Keratinocyte (primary cell): ENCODE results near the gene EBF3. TPM values are rescaled to one million over a fixed set of nuclear protein-coding genes. Genes with fewer than 3 reads are reported as not detected.

Experiments
- DNase-seq: peaks from one replicate; pipeline ENCODE4 v3.0.0-alpha.2; 2011; ENCODE audit warnings: low read depth, missing footprints, low spot score
- FAIRE-seq: peaks from 2 replicates; lab custom pipeline; 2011; peaks lifted over from hg19 to GRCh38; lab: Jason Lieb, UNC
- H2AFZ ChIP-seq: 2 replicates; pipeline ENCODE4 v1.6.0; 2012; ENCODE audit warnings: low read length, control low read depth, inconsistent platforms; ENCODE audit not compliant: control insufficient read depth
- H3K27ac ChIP-seq: 2 replicates; pipeline ENCODE4 v1.5.1; 2011; ENCODE audit warnings: low read length; ENCODE audit not compliant: control insufficient read depth, insufficient read depth
- H3K27me3 ChIP-seq: 3 replicates; pipeline ENCODE4 v1.6.0; 2011; ENCODE audit warnings: low read length; ENCODE audit not compliant: control insufficient read depth, insufficient read depth; ENCODE audit errors: extremely low read depth
- H3K36me3 ChIP-seq, 2 experiments: 2 replicates in 1 of 2; 3 replicates in 1 of 2; pipeline ENCODE4 v1.5.1; 2011; ENCODE audit warnings: low read length in 2 of 2, mild to moderate bottlenecking in 1 of 2; ENCODE audit not compliant: control insufficient read depth in 2 of 2, insufficient read depth in 2 of 2; ENCODE audit errors: extremely low read depth in 1 of 2
- H3K4me1 ChIP-seq: 3 replicates; pipeline ENCODE4 v1.5.1; 2011; ENCODE audit warnings: low read length; ENCODE audit not compliant: control insufficient read depth, insufficient read depth; ENCODE audit errors: extremely low read depth
- H3K4me2 ChIP-seq: 3 replicates; pipeline ENCODE4 v1.6.0; 2011; ENCODE audit warnings: low read depth, low read length; ENCODE audit not compliant: control insufficient read depth, insufficient read depth; ENCODE audit errors: extremely low read depth
- H3K4me3 ChIP-seq, 3 experiments: fragments of 200-600 bp in 1 of 3; sonication (generic) in 1 of 3; 2 replicates in 2 of 3; 3 replicates in 1 of 3; pipeline ENCODE4 v1.5.1; 2011 to 2016; ENCODE audit warnings: low read length in 3 of 3, mild to moderate bottlenecking in 3 of 3, control low read depth in 2 of 3, inconsistent platforms in 1 of 3, low read depth in 1 of 3, mixed read lengths in 1 of 3, mixed run types in 1 of 3, moderate library complexity in 1 of 3; ENCODE audit not compliant: control insufficient read depth in 2 of 3, insufficient read depth in 2 of 3; ENCODE audit errors: extremely low read depth in 1 of 3
- H3K79me2 ChIP-seq: 2 replicates; pipeline ENCODE4 v1.6.0; 2012; ENCODE audit warnings: low read length; ENCODE audit not compliant: control insufficient read depth, insufficient read depth
- H3K9ac ChIP-seq: 3 replicates; pipeline ENCODE4 v1.6.0; 2011; ENCODE audit warnings: low read length; ENCODE audit not compliant: control insufficient read depth, insufficient read depth; ENCODE audit errors: extremely low read depth
- H3K9me1 ChIP-seq: 3 replicates; pipeline ENCODE4 v1.6.0; 2011; ENCODE audit warnings: low read length; ENCODE audit not compliant: control insufficient read depth, insufficient read depth; ENCODE audit errors: extremely low read depth
- H3K9me3 ChIP-seq: 2 replicates; pipeline ENCODE4 v1.5.1; 2012; ENCODE audit warnings: low read depth, low read length; ENCODE audit not compliant: control insufficient read depth
- H4K20me1 ChIP-seq: 3 replicates; pipeline ENCODE4 v1.6.0; 2011; ENCODE audit warnings: low read length; ENCODE audit not compliant: control insufficient read depth, insufficient read depth; ENCODE audit errors: extremely low read depth
- EZH2 ChIP-seq: IDR thresholded peaks from one replicate; pipeline ENCODE4 v1.6.1; 2012; ENCODE audit warnings: inconsistent platforms, mild to moderate bottlenecking, low read length, moderate library complexity
- dilution Hi-C: fragments of 300-500 bp; cut with MboI; formaldehyde crosslinking; loops from one replicate; pipeline ENCODE4 v1.7.0; 2020; ENCODE audit warnings: low sequenced_read_pairs; ENCODE audit not compliant: extremely low pct_ligation_motif_present
- polyA plus RNA-seq, 5 experiments: library from polyadenylated mRNA; depleted of rRNA in 3 of 5; stranded (reverse) in 3 of 5; stranded (forward) in 1 of 5; unstranded in 1 of 5; fragments of >200 nt; gene quantifications; 1 replicate in 1 of 5; 2 replicates in 3 of 5; 3 replicates in 1 of 5; pipeline versions ENCODE4 v1.2.1 to v1.2.3, GENCODE V29; 2011 to 2012; ENCODE audit warnings: missing spikeins in 2 of 5, low read depth in 1 of 5, low replicate concordance in 1 of 5
- TF ChIP-seq, protein P1 (sequence below), 3 experiments: IDR thresholded peaks in 1 of 3; conservative IDR thresholded peaks in 1 of 3; optimal IDR thresholded peaks in 1 of 3; 2 replicates in 2 of 3; 3 replicates in 1 of 3; pipeline versions ENCODE3 to v1.5.1; 2011; ENCODE audit warnings: low read length in 3 of 3, mild to moderate bottlenecking in 3 of 3, moderate library complexity in 2 of 3, control low read depth in 1 of 3, inconsistent platforms in 1 of 3; ENCODE audit not compliant: insufficient read depth in 2 of 3; ENCODE audit errors: extremely low read depth in 1 of 3

EBF3 gene
- polyA plus RNA-seq, 1 donor (not counting 4 experiments of a cell fraction or from before 2014, with no cell fraction given): not detected

DNA sequence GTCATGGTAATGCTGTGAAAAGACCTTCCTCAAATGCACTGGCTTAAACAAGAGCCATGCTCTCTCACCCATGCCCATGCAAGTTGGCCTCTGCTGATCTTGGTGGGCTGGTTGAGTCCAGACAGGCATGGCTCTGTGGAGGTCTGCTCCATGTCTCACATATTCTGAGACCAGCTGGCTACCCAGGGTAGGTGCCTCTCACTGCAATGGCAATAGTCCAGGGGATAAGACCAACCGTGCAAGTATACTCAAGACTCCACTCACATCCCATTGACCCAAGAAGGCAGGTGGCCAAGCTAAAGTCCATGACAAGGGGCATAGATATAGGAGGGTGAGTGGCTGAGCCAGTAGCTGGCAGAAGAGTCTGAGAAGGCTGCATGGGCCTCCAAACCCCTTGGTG, 14.2 kb upstream of the EBF3 start:
- DNase-seq (no peak), FAIRE-seq (no peak)
- H3K4me1 ChIP-seq: no peaks in the 10 kb centered on the region
- no peaks in the 10 kb centered on the region for H3K79me2 ChIP-seq
- H3K27ac ChIP-seq: no peak overlapping the region
- H3K27me3 ChIP-seq: peaks cover 7% of the 10 kb centered on the region
- H3K4me3 ChIP-seq: no peak overlapping the region
- H3K9me1 ChIP-seq: no peaks in the 10 kb centered on the region
- TF ChIP-seq, protein P1, sequence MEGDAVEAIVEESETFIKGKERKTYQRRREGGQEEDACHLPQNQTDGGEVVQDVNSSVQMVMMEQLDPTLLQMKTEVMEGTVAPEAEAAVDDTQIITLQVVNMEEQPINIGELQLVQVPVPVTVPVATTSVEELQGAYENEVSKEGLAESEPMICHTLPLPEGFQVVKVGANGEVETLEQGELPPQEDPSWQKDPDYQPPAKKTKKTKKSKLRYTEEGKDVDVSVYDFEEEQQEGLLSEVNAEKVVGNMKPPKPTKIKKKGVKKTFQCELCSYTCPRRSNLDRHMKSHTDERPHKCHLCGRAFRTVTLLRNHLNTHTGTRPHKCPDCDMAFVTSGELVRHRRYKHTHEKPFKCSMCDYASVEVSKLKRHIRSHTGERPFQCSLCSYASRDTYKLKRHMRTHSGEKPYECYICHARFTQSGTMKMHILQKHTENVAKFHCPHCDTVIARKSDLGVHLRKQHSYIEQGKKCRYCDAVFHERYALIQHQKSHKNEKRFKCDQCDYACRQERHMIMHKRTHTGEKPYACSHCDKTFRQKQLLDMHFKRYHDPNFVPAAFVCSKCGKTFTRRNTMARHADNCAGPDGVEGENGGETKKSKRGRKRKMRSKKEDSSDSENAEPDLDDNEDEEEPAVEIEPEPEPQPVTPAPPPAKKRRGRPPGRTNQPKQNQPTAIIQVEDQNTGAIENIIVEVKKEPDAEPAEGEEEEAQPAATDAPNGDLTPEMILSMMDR (optimal IDR thresholded peaks at IDR 0.05 in 1 of 3, IDR thresholded peaks at IDR 0.05 in 1 of 3, conservative IDR thresholded peaks at IDR 0.05 in 1 of 3; ENCODE audit: extremely low read depth in 1 of 3, insufficient read depth in 2 of 3, low read length in 3 of 3): no peak
- no peak for TF ChIP-seq EZH2
- H4K20me1 ChIP-seq: no peaks in the 10 kb centered on the region
- H3K9ac ChIP-seq: no peak overlapping the region
- H3K4me2 ChIP-seq: no peak overlapping the region
- no peaks in the 10 kb centered on the region for H3K36me3 ChIP-seq
- H2AFZ ChIP-seq: no peak overlapping the region
- H3K9me3 ChIP-seq: no peaks in the 10 kb centered on the region
- dilution Hi-C loops: no loop called here

DNA sequence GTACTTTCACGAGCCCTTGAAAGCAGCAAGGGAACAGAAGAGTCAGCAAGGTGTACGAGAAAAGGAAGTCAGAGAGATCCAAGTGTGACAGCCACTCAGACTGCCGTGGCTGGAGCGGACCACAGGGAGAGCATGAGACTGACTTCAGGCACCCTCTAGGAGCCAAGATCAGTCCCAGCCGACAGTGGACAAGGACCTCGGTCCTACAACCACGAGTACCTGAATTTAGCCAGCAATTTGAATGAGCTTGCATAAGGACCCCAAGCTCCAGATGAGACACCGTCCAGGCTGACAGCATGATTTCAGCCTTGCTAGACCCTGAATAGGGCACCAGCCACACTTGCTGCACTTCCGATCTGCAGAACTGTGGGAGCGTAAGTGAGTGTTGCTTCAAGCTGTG, 13.7 kb upstream of the EBF3 start:
- no peak overlapping the region for H2AFZ ChIP-seq
- no peak for FAIRE-seq
- DNase-seq: no peak
- H3K27me3 ChIP-seq: peaks cover 13% of the 10 kb centered on the region
- no peaks in the 10 kb centered on the region for H4K20me1 ChIP-seq
- dilution Hi-C loops: no loop called here
- H3K4me2 ChIP-seq: no peak overlapping the region
- no peaks in the 10 kb centered on the region for H3K9me1 ChIP-seq
- no peak overlapping the region for H3K9ac ChIP-seq
- H3K4me3 ChIP-seq: no peak overlapping the region
- no peaks in the 10 kb centered on the region for H3K79me2 ChIP-seq
- no peak overlapping the region for H3K27ac ChIP-seq
- H3K36me3 ChIP-seq: no peaks in the 10 kb centered on the region
- H3K4me1 ChIP-seq: no peaks in the 10 kb centered on the region
- TF ChIP-seq, protein P1 (optimal IDR thresholded peaks at IDR 0.05 in 1 of 3, IDR thresholded peaks at IDR 0.05 in 1 of 3, conservative IDR thresholded peaks at IDR 0.05 in 1 of 3; ENCODE audit: extremely low read depth in 1 of 3, insufficient read depth in 2 of 3, low read length in 3 of 3): no peak
- TF ChIP-seq EZH2: no peak
- no peaks in the 10 kb centered on the region for H3K9me3 ChIP-seq
